ENCODE measurements around the gene F10. TPM values are rescaled to one million over a fixed set of nuclear protein-coding genes. Genes with fewer than 3 reads are reported as not detected.

F10 gene
- total and polyA plus RNA-seq, 9 of the 15 experiments (the other 6 are each of a cell fraction or from before 2014, with no cell fraction given) = 0.04 to 0.09 (median 0.07) TPM; not detected in 5

- TF ChIP-seq ZNF512 (tag; IDR thresholded peaks at IDR 0.05) (no peak), BCLAF1 (IDR thresholded peaks at IDR 0.05; ENCODE audit: borderline replicate concordance in 1 of 2, control insufficient read depth in 1 of 2, low read depth in 2 of 2, low read length in 1 of 2) (no peak), ZC3H4 (CRISPR knock-in tag; IDR thresholded peaks at IDR 0.05; ENCODE audit: borderline replicate concordance) (no peak), RERE (CRISPR knock-in tag; IDR thresholded peaks at IDR 0.05; ENCODE audit: borderline replicate concordance) (no peak), POLR2AphosphoS2 (IDR thresholded peaks at IDR 0.05; ENCODE audit: low read length) (no peak), OTX1 (CRISPR knock-in tag; IDR thresholded peaks at IDR 0.05) (no peak), TARDBP (IDR thresholded peaks at IDR 0.05) (no peak)
These were observed 4.2 kb upstream of the F10 start (continued) for GRCh38 chr13:113118261-113119021.

Data from K562 (cell line).